Activated naive CD4-positive, alpha-beta T cell treated with Interleukin-2 at 50 U/mL for 16 hours (primary cell): ENCODE measurements around the gene HSFY2.
"Not testable (repeated sequence)": the region's sequence is repeated elsewhere in the genome, so short reads cannot be mapped to it uniquely, and the experiment has no call there.

Experiments used
- DNase-seq: peaks from one replicate; pipeline ENCODE4 v3.0.0-alpha.2; 2020

HSFY2 gene, protein sequence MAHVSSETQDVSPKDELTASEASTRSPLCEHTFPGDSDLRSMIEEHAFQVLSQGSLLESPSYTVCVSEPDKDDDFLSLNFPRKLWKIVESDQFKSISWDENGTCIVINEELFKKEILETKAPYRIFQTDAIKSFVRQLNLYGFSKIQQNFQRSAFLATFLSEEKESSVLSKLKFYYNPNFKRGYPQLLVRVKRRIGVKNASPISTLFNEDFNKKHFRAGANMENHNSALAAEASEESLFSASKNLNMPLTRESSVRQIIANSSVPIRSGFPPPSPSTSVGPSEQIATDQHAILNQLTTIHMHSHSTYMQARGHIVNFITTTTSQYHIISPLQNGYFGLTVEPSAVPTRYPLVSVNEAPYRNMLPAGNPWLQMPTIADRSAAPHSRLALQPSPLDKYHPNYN

DNA sequence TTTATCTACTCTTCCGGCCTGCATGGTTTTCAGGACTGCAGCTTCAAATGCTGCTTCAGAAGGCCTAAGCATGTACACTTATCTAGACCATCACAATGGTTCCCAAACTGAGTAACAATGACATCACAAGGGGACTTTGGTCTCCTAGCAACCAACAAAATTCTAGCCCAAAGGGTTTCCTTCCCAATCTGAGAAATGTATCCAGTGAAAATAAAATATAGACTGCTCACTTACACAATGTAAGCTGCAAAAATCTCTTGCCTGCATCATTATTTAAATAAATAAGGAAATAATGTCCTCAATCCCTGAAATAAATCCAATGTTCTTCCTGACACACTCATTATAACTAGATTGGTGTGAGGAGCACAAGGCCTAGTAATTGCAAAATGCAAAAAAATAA lies at the start of gene HSFY2:
Gene HSFY2 (minus strand): TSS at position 101 of the 400 bp plus-strand sequence. CDS start 117 bp downstream, outside the sequence.
- not testable (repeated sequence) for DNase-seq

DNA sequence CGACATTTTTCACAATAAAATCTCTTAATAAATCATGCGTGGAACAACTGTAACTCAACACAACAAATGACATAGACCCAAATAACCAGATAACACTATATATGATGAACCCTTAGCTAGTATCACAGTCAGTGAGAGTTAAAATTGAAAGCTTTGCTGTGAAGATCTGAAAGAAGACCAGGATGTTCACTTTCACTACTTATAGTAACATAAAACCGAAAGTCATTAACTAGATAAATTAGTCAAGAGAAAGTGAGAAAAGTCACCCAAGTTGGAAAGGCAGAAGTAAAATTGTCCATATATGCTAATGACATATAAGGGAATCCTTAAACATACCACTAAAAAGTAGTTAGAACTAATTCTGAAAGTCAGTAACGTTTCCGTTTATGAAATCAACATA lies 42.2 kb upstream of the HSFY2 start:
- not testable (repeated sequence) for DNase-seq

DNA sequence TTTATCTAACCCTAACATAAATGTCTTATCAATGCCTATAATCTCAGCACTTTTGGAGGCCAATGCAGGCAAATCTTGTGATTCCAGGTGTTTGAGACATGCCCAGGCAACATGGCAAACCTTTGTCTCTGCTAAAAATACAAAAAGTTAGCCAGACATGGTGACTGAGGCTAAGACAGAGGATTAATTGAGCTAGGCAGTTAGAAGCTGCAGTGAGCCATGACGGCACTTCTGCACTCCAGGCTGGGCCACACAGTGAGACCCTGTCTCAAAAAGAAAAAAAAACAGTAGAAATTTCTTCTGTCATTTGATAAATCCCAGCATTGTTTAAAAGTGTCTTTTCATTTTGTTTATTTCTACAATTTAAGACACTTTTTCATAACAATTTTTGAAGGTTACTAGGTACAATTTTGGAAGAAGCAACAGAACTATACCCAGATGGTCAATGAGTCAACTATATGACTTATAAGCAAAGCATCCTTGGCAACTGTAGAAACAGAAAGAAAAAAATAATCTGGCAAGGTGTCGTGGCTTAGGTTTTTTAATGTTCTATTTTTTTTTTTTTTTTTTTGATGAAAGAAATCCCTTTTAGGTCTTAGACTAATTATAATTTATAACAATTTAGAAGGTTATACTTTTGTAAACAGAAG lies 15.3 kb upstream of the HSFY2 start:
- DNase-seq: not testable (repeated sequence)

DNA sequence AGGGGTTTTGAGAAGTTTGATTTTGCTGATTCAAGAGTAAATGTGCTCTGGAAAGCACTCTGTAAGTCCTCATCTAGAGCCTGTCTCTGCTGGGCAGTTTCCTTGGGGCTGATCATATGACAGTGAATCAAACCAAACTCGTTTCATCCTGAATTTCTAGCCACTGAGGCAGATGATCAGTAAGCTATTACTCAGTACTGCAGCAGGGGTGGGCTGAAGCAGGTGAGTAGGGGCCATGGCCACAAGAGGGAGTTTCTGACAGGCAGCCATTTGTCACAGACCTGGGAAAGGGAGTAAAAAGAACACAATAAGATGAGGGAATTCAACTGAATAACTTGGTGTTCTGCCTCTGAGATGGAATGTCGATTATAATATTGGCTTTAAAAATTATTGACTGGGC lies 19.5 kb downstream of the HSFY2 start:
- not testable (repeated sequence) for DNase-seq

DNA sequence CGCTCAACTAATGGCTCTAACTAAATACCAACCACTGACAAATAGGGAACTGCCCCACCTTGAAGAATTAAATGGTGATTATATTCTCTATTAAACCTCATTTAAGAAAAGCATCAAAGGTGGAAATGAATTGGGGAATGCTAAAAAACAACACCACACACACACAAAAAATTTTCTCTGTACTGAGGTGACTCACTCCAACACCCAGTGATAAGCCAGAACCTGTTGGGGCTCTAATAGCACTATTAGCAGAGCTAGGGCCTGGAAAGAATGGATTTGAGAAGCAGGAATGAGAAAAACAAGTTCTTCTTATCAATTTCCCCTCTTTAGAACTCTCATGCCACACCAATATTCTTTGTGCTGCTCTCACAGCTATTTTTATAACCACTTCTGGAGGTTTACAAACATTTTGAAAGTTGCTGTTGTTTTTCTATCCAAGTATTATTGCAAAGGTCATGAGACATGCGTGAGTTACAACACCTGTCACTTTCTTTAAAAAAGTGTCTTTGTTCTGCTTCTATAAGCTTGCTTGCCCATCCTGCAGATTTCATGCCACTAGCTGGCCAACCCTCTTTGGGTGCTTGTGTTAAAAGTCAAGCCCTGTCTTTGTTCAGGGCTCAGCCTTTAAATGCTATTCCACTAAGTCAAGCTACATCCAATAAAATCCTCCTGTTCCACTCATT lies 20.3 kb downstream of the HSFY2 start:
- not testable (repeated sequence) for DNase-seq

DNA sequence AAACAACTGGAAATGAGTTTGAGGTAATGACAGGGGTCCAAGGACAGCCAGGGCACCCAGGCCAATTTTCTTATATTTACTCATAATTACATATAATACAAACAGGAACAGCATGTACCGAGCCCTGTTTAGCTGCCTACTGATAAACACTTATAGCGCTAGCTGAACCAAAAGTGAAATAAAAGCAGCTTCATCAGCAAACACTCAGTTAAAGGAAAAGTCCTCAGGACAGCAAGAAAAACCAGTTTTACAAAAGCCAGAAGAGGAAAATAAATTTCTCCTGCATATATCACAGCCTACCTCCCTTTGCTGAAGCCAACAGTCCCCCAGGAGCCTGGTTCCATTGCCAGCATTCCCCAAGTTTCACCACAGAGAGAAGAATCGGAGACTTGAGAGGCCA lies 49.8 kb downstream of the HSFY2 start:
- DNase-seq: not testable (repeated sequence)
